ENCODE measurements around the gene SSH2.

The SSH2 gene

DNA sequence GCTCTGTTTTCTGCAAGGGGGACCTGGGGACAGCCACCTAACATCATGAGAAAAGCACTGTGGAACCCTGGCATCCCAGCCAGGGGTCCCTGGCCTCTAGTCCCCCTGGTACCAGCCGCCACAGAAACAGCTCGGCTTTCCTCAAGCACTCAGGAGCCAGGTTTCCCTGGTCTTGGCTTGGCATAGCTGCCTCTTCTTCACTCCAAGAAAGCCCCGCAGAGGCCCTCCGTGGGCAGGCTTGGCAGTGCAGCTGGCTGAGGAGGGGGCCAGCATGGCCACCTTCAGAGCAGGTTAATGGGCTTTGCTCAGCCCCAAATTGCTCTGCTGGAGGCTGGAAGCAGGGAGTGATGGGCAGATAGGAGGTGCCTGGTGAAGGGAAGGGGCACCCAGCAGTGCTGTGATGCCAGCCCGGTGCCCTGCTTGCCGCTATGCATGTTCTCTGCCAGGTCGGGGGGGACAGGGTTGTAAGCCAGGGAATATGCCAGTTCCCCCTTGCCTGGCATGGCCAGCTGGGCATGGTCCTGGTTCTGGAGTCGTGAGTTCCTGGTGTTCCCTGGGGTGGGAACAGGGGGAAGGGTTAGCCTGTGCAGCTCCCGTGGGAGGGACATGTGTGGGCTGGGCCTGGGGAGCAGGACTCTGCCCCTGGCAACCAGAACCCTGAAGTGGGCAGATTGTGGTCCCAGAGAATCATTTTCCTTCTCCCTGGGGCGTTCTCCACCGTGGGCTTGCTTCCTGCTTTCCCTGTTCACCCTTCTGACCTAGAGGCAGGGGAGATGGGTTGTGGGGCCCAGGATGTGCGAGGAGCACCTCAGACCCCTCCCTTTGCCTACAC is 333.9 kb downstream of the SSH2 start:
- DNase-seq, result no peak

DNA sequence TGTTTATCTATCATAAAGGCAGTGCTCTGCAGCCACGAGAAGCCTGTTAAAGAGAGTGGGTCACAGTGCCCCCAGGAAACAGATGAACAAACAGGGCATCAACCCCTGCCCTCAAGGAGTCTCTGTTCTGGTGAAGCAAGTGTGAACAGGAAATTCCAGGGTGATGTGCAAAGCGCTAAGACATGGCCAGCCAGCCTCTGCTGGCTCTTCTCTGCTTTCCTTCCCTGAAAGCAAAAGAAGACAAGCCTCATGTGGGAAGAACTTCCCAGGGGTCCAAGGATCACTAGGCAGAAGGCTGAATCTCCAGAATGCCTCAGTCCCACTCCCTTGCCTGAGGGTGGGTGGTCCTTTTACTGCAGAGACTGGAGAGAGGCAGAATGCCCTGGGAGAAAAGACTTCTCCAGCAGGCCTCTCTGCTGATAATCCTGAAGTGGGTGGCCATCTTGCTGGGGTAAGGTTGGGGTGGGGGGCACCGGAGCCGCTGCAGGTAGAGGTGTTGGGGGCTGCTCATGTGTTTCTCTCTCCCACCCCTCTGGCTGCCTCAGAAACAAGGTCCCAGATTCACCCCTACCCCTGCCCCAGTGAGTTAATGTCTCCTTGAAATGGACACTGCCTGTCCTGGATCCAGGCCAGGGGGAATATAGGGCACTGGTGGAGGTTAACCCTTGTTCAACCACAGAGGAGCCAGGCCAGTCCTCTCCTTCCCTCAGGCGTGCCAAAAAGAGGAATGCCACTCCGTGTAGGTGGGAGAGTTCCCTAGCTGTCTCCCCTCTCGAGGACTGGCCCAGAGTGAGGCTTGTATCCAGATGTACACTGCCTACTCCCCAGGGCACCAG is 334.7 kb downstream of the SSH2 start:
- no peak for DNase-seq

DNA sequence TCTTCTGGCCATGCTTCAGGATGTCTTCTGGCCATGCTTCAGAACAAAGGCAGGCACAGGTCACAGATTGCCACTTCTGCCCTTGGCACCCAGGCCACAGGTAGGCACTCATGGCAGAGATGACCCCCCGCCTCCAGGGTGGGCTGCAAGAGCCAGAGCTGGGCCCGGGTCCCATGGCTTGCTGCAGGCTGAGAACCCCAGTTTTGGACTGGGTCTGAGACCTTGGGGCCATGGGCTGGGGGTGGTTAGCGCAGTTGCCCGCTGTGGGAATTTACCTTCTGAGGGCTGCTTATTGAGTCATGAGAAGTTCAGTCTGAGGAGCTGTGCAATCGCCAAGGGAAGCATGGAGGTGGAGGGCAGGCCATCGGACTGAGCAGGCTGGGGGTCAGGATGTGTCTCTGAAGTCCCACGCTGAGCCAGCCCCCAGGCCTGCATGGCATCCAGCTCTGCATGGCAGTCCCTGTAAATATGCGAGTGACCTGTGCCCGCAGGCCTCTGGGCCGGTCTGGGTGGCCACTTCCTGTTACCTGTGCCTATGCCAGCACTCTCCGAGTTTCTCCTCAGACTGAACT is 335.4 kb downstream of the SSH2 start:
- no peak for DNase-seq

DNA sequence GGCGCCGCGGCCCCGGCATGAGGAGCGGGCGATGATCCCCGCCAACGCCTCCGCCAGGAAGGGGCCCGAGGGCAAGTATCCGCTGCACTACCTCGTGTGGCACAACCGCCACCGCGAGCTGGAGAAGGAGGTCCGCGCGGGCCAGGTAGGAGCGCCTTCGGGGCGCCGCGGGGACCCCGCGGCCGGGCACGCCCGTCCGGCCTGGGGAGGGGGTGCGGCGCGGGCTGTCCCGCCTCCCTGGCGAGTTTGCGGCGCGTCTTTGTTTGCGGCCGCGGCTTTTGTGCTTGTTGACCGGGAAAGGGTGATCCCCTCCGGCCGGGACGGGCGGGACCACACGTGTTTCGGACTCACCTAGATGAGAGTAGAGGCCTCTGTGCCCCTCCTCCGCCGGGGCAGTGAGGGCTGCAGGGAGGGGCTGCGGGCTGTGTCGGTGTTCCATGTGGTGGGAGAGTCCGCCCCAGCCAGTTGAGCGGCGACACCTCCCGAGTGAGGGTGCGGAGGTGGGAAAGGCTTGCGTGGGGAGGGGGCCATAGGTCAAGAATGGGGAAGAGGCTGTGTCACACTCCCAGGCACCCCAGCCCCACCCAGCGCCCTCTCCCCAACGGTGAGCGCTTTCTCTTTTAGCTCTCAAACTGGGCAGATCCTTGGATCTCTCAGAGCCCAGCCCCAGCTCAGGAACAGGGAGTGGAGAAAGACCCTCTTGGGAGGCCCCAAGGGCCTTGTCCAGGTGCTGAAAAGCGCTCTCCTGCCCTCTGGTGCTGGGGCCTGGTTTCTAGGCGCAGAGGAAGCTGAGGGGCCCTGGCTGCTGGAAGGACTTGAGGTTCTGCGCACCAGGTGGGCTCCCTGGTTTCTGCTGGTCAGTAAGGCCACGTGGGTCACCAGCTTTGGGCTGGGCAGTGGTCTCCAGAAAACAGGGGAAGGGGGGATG is 336.2 kb downstream of the SSH2 start:
- DNase-seq, result no peak

DNA sequence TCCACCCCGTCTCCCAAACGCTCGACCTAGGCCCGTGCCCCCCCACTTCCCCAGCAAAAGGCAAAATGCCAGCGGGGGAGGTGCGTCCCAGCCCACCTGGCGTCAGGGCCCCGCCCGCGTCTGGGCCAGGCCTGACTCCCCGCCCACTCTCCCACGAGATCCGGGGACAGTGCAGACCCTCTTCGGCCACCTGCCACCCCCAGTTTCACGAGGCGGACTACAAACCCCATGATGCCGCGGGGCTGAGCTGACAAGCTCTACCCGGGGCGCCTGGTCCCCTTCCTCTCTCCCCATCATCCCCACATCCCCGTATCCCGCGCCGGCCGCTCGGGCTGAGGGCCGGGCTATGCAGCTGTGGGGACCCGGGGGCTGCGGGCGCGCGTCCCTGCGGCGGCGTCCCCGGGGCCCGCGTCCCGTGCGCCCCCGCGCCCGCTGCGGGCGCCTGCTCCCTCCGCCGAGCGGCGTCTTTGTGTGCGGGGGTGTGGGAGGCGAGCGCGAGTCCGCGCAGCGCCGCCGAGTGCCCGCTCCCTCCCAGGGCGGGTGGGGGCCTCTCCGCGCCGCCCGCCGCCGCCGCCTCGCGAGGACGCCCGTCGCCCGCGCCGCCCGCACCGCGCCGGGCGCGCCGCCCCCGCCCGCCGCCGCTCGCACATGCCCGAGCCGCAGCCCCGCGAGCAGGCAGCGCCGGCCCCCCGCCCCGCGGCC is 337.0 kb downstream of the SSH2 start, which contains the start of gene ANKRD13B:
ANKRD13B (plus strand) TSS at position 283 of the 702 bp plus-strand sequence. CDS start 490 bp downstream, outside the sequence.
- peak; percentile 40 for DNase-seq

DNA sequence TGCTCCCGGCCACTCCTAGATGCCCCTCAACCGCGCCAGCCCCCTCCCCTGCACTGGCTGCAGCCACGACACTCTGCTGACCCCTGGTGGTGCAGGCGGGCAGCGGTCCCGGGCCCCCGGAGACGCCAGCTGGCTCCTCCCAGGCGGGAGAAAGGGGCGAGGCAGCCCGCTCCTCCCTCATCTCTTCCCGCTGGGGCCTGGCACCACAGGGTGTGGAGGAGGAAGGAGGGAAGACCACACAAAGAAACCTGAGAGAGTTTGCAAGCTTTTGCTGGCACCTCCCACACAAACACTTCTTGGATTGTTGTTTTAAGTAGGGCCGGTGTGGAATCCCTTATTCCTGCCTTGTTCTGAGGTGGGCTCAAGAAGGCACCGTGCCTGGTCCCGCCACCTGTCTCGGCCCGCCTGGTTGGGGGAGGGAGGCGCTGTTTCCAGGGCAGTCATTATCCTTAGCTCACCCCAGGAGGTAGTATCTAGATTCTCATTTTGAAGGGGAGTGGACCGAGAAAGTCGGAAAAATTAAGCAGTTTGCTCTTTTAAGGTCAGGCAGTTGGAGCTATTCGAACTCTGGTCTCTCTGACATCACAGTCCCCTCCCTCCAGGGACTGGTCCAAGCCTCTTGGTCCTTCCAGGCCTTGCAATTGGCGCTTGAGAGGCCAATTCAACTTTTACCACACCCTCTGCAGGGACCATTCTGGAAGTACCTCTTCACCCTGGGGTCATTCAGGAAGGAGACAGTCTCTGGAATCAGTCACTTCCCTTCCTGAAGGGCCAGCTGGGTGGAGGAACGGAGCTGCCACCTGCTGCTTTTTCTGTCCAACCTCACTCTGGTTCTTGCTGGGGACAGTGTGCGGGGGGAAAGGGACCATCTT is 338.1 kb downstream of the SSH2 start:
- peak; percentile 81 for DNase-seq

DNA sequence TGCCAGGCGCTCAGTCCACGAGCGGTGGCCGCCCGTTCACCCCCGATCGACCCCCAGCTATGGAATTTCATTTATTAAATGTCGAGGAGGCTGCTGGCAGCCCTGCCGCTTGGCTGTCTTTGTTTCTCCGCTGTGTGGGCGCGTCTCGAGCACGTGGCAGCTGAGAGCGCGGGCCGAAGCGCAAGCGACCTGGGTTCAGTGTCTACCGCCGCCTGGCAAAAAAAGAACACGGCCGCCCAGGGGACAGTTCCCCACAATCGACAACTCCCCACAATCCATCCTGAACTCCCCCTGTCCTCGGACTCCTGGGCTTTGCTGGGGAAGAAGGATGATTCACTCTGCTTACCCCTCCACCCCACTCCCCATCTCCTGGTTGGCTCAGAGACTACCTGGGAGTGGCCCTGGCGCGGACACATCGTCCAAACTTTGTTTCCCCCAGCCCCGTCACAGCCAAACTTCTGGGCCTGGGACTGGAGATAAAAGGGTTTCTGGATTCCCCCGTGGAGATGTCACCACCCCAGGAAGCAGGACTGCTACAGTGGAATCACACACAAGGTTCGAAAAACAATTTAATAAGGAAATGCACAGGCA is 338.8 kb downstream of the SSH2 start:
- peak; percentile 28 for DNase-seq

DNA sequence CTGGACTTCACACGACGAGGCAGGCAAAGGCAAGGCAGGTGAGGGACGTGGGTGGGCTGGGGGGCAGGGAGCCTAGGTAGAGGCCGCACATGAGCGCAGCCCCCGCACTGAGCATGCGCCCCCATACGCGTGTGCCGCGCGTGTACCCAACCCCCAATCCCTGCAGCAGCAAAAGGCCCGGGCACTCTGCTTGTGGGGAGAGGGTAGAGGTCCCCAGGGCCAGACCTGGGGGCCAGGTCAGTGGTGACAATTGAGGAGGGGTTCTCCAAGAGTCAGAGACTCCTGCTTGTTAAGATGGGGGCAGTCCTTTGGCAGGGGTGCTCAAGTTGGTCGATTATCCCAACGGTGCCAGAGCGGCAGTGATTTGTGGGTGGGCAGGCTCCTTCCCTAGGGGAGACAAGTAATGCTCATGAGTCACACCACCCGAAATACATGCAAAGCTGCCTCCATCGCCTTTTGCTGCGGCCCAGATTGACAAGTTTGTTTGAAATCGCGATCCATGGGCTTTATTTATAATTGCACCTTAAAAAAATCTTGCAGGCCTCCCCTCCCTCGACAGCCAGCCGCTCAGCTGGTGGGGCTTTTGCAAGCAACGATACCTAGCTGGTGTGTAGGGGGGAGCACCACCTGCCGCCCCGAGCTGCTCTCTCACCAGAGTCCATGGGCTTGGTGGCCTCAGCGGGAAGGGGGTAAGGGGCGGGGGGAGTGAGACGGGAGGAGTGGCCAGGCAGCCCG is 339.4 kb downstream of the SSH2 start:
- DNase-seq, result peak; percentile 26

DNA sequence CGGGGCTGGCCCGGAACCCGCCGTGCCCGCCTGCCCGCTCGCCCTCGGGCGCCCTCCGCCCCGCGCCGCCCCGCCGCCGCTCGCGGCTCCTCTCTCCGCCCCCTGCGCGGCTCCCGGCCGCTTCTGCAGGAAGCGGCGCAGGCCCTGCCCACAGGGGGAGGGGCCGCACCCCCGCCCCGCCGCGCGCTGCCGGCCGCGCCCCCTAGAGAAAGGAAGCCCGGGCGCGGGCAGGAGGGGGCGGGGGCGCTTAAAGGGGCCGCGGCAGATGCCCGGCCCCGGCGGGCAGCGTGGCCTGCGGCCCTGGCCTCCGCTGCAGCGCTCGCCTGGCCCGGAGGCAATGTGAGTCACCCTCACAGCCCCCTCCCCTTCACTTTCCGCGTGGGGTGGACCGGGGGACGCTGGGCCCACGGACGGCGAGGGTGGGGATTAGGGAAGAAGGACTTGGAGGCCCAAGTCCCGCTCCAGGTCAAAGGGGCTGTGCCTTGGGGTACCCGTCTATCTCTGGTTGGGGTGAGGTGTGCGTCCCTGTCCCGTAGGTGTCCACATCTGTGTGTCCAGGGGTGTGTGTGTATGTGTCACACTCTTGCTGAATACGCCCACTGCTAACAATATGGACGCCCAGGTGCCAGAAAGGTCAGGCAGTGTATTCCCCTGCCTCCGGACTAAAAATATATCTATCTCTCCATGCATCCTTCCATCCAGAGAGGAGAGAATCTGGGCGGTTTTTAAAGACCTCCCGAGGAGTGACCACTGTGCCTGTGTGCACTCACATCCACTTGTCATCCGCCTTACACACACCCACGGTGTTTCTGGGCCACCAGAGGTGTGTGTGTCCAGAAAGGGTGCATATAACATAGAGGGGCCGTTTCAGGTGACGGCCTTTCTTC is 340.3 kb downstream of the SSH2 start, which contains the start of gene GIT1:
GIT1 (minus strand) TSS at position 125 of the 887 bp plus-strand sequence. CDS start 270 bp downstream, outside the sequence.
- peak; percentile 87 for DNase-seq

DNA sequence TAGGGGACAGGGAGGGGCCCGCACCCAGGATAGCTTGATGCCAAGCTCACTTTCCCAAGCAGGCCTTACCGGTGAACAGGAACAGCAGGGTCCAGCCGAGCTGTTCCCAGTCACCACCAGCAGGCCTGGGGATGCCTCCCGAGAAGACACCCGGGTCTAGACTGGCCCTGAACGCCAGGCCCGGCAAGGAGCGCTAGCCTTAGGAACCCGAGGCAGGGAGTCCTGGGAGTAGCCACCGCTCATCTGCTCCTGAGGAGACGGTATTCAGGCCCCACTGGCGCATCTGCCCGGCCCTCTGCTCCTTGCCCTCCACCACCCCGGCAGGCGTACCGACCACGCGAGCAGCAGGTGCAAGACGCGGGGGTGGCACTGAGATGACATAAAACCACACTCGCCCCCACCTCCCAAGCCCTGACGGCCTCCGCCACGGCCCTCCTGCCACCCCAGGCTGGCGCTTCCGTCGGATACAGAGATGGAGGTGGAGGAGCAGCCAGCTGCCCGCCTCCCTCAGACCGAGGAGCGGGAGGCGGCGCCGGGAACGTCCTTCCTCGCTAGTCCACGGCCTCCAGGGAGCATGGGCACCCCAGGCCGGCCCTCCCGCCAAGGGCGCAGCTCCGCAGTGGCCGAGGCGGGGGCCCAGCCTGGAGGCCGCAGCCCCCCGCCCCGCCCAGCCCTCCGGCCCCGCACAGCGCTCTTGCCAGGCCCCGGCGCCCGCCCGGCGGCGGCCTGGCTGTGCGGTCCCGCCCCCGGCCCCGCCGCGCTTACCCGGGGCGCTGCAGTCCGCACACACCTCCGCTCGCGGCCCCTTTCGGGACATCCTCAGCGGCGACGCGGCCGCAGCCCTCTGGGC is 341.2 kb downstream of the SSH2 start:
- peak; percentile 56 for DNase-seq

DNA sequence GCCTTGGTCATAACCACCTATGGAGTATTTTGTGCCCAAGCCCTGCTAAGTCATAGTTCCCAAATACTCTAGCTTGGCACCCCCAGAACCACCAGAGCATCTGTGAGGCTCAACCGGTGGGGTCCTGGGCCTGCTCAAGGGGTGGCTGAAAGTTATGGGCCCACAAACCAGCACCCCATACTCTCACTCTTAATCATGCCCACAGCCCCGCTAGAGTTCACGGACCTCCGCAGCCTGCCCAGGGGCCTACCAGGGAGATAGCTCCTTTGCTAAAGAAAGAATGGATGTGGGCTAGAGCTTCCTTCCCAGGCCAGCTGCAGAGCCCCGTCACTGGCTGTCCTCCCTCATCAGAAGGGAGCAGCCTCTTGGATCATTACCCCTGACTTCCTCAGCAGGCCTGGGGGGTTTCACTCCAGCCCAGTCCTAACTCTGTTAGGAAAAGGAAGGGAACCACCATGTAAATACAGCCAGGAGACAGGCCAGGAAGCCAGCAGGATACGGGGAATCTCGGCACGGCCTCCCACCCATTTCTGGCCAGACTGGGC is 341.9 kb downstream of the SSH2 start:
- no peak for DNase-seq

DNA sequence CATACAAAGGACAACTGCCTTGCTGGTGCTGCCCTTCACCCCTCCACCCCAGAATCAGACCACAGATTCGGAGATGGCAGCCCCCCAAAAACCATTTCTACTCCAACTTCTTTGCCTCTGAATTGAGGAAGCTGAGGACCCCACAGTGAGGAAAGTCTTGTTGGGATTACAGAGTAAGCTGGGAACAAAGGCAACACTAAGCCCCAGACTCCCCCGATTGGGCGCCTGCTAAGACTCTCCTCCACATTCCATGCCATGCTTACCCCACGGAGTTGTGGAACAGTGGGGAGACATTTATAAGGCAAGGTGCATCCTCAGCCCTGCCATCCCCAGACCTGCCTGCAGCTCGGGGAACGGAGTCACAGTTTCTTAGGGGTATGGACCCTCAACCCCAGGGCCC is 342.4 kb downstream of the SSH2 start:
- no peak for DNase-seq

DNA sequence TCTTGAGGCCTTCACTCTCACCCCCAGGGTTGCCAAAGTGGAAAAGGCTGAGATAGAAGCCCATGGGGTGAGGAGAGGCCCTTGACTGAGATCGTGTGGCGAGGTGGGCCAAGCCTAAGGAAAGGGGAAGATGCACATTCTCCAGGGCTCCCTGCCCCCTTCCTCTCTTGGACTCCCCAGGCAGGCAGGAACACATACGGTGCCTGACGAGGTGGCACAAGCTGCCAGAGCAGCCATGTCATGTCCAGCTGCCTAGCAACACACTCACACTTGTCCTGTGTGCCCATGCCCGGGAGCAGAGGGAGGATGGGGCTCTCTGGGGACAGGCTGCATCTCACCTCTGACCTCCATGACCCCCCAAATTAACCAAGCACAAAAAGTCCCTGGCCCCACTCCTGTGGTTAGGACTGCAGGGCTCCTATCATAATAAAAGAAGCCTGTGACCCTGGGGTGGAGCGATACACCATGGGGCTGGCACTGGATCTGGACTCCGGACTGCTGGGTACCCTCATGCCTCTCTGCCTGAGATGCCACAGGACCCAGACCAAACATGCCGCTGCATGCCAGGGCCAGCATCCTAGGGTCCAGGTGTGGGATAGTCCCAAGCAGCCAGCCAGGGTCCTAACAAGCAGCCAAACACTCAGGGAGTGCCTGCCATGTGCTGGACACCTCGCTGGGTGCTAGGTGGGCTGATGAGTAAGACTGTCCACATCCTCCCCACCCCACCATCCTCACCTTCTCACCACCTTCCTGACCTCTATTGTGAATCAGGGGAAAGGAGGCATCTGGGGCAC is 343.2 kb downstream of the SSH2 start:
- no peak for DNase-seq

DNA sequence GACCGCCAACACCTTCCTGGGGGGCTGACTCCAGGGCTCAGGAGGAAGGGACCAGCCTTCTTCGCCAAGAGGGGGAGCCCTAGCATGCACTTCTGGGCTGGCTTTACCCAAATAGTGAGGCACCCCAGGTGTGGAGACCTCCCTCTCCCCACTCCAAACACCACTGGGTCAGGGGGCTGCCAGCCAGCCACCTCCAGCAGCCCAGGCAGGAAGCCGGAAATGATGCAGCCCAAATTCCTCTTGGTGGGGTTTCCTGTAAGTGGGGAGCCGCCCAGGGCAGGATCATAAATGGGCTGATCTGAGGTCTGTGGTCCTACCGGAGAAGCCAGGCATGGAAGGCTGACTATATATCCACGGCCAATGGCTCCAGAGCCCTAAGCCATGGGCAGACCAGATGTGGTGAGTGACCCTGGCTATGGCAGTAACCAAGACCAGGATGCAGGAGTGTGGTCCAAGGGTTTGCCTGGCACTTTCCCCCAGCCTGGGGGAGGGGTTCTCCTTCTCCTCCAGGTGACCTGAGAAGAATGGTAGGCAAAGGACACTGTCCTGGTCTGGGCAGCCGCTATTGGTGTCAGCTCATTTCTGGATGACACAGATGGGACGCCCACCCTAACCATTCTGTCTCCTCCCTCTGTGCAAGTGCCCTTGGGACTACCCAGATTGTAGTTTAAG is 344.8 kb downstream of the SSH2 start:
- peak; percentile 55 for DNase-seq

DNA sequence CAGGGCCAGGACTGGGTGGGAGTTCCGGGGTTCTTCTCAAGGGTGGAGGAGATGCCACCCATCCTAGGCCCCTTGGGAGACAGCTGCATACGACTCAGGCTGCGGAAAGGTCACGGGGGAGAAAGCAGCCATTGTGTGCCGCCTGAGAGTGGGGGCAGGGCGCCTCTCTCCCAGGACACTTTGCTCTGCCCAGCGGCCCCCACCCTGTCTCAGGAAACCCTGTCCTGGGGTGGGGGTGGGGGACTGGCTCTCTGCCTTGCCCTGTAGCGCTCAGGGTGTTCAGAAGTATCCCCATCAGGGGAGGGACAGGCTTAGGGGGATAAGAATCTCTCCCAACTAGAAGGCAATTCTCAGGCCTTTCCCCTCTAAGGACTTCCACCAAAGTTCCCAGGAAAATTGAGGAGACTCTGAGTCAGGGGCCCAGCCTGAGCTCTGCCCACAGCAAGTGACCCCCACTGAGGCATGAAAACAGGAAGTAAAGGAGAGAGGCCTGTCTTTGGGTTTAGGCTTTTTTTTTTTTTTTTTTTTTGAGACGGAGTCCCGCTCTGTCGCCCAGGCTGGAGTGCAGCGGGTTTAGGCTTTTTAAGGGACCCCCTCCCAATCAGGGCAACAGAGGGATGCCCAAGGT is 345.5 kb downstream of the SSH2 start:
- no peak for DNase-seq

Measured in CD4-positive, alpha-beta T cell treated with Interleukin-10 for 1 hour (primary cell).